Tibial nerve (tissue), 3 donors: Measurements from ENCODE around the gene COG5.

Experiments used
- POLR2A ChIP-seq, 2 donors: fragments of 450-650 bp; IDR thresholded peaks; one replicate each; pipeline ENCODE4 v1.6.1; 2017; ENCODE audit warnings: antibody characterized with exemption in 2 of 2, mild to moderate bottlenecking in 2 of 2, moderate library complexity in 2 of 2
- TF ChIP-seq, protein P1 (sequence below), 5 experiments: fragments of 200-600 bp in 3 of 5; fragments of 450-650 bp in 2 of 5; sonication (generic) in 3 of 5; IDR thresholded peaks; one replicate each; pipeline ENCODE4 v1.5.1; 2016 to 2019; ENCODE audit warnings: antibody characterized with exemption in 5 of 5, mild to moderate bottlenecking in 3 of 5, moderate library complexity in 2 of 5

GRCh38 chr7:107309296-107309695 lies 254.4 kb downstream of the COG5 start:
- TF ChIP-seq, protein P1, sequence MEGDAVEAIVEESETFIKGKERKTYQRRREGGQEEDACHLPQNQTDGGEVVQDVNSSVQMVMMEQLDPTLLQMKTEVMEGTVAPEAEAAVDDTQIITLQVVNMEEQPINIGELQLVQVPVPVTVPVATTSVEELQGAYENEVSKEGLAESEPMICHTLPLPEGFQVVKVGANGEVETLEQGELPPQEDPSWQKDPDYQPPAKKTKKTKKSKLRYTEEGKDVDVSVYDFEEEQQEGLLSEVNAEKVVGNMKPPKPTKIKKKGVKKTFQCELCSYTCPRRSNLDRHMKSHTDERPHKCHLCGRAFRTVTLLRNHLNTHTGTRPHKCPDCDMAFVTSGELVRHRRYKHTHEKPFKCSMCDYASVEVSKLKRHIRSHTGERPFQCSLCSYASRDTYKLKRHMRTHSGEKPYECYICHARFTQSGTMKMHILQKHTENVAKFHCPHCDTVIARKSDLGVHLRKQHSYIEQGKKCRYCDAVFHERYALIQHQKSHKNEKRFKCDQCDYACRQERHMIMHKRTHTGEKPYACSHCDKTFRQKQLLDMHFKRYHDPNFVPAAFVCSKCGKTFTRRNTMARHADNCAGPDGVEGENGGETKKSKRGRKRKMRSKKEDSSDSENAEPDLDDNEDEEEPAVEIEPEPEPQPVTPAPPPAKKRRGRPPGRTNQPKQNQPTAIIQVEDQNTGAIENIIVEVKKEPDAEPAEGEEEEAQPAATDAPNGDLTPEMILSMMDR (IDR thresholded peaks at IDR 0.05) = no peak
- TF ChIP-seq POLR2A (IDR thresholded peaks at IDR 0.05) = no peak
